SK-N-SH treated with all-trans-retinoic acid at 6 μM for 48 hours (cell line): Measurements from ENCODE around the gene VPS9D1.
"Not testable (repeated sequence)": the region's sequence is repeated elsewhere in the genome, so short reads cannot be mapped to it uniquely, and the experiment has no call there.

ENCODE experiments used
- ATAC-seq: fragments of 200-7000 bp; cut with Tn5 transposase; 3 replicates; pipeline ENCODE4 v1.9.1; 2020; ENCODE audit warnings: mild to moderate bottlenecking, moderate library complexity
- BACH2 ChIP-seq: fragments of 250-450 bp; sonication (Bioruptor Pico); IDR thresholded peaks from 2 replicates; pipeline ENCODE4 v1.9.0; 2021; ENCODE audit warnings: mild to moderate bottlenecking, borderline replicate concordance
- CSDC2 ChIP-seq: fragments of 250-450 bp; sonication (Bioruptor Pico); IDR thresholded peaks from 2 replicates; pipeline ENCODE4 v1.5.0; 2020; ENCODE audit warnings: mild to moderate bottlenecking, moderate library complexity
- ESRRG ChIP-seq: fragments of 250-450 bp; sonication (Bioruptor Pico); IDR thresholded peaks from 2 replicates; pipeline ENCODE4 v1.6.1; 2021; ENCODE audit warnings: mild to moderate bottlenecking
- PPARA ChIP-seq: fragments of 250-450 bp; sonication (Bioruptor Pico); IDR thresholded peaks from 2 replicates; pipeline ENCODE4 v1.5.0; 2020; ENCODE audit warnings: mild to moderate bottlenecking, borderline replicate concordance
- SNAI2 ChIP-seq: fragments of 250-450 bp; sonication (Bioruptor Pico); IDR thresholded peaks from 2 replicates; pipeline ENCODE4 v1.5.0; 2020; ENCODE audit warnings: mild to moderate bottlenecking, moderate library complexity
- TCF4 ChIP-seq: fragments of 250-450 bp; sonication (Bioruptor Pico); IDR thresholded peaks from 2 replicates; pipeline ENCODE4 v1.8.0; 2021; ENCODE audit warnings: mild to moderate bottlenecking, moderate library complexity, borderline replicate concordance
- TOX ChIP-seq: fragments of 250-450 bp; sonication (Bioruptor Pico); IDR thresholded peaks from 2 replicates; pipeline ENCODE4 v1.8.0; 2021; ENCODE audit warnings: mild to moderate bottlenecking, moderate library complexity, borderline replicate concordance
- ZC3H10 ChIP-seq: fragments of 250-450 bp; sonication (Bioruptor Pico); IDR thresholded peaks from 2 replicates; pipeline ENCODE4 v1.5.1; 2021; ENCODE audit warnings: mild to moderate bottlenecking, moderate library complexity
- ZFP3 ChIP-seq: fragments of 250-450 bp; sonication (Bioruptor Pico); IDR thresholded peaks from 2 replicates; pipeline ENCODE4 v1.5.0; 2020; ENCODE audit warnings: mild to moderate bottlenecking, moderate library complexity
- ZFP30 ChIP-seq: fragments of 450-650 bp; formaldehyde crosslinking; IDR thresholded peaks from 2 replicates; pipeline ENCODE4 v1.5.0; 2022; ENCODE audit warnings: mild to moderate bottlenecking, moderate library complexity
- ZNF565 ChIP-seq: fragments of 450-650 bp; formaldehyde crosslinking; conservative IDR thresholded peaks from 2 replicates; pipeline ENCODE4 v1.5.0; 2020; ENCODE audit warnings: low read depth, mild to moderate bottlenecking, moderate library complexity
- ZNF70 ChIP-seq: fragments of 450-650 bp; formaldehyde crosslinking; IDR thresholded peaks from 2 replicates; pipeline ENCODE4 v1.5.0; 2020; ENCODE audit warnings: mild to moderate bottlenecking, moderate library complexity
- ZNF8 ChIP-seq: fragments of 450-650 bp; formaldehyde crosslinking; IDR thresholded peaks from 2 replicates; pipeline ENCODE4 v1.5.0; 2020; ENCODE audit warnings: mild to moderate bottlenecking, moderate library complexity
- TF ChIP-seq, protein P1 (sequence below): fragments of 250-450 bp; sonication (Bioruptor Pico); IDR thresholded peaks from 2 replicates; pipeline ENCODE4 v1.8.0; 2020; ENCODE audit warnings: mild to moderate bottlenecking, moderate library complexity, borderline replicate concordance
- TF ChIP-seq, protein P2 (sequence below): fragments of 250-450 bp; sonication (Bioruptor Pico); IDR thresholded peaks from 2 replicates; pipeline ENCODE4 v1.5.1; 2020; ENCODE audit warnings: low read depth, mild to moderate bottlenecking, moderate library complexity
- TF ChIP-seq, protein P3 (sequence below): fragments of 250-450 bp; sonication (Bioruptor Pico); IDR thresholded peaks from 2 replicates; pipeline ENCODE4 v1.5.1; 2021; ENCODE audit warnings: mild to moderate bottlenecking, moderate library complexity
- TF ChIP-seq, protein P4 (sequence below): fragments of 250-450 bp; sonication (Bioruptor Pico); IDR thresholded peaks from 2 replicates; pipeline ENCODE4 v1.5.0; 2020; ENCODE audit warnings: mild to moderate bottlenecking, moderate library complexity

The VPS9D1 gene

DNA sequence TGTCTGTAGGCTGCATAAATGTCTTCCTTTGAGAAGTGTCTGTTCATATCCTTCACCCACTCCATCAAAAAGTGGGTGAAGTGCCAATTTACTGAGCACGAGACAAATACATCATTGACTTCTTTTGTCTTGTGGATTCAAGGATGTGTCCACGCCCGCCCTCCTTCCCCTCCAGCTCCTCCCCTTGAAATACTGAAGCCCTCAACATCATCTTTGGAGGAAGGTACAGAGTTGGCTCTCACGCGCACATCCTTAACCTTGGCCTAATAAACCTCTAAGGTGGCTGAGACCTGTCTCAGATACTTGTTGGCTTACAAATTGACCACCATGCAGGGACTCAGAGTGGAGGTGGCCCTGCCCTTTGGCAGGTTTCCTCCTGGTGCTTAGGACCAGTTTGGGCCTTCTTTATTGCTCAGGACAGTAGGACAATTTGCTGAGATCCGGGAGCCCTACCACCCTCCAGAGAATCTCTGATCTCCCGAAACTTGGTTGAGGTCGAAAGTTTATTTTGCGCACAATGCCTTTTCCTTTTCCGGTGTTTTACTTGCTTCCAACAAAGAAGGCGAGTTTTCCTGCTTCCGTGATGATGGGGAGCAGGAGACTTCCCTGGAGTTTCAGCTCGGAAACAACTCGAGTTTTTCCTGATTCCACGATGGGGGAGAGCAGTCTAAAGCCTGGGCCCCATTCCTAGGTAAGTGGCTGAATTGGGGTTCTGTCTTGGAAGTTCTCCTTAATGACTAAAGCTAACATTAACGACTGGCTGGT is 48.3 kb downstream of the VPS9D1 start (continued):
- TF ChIP-seq, protein P1, sequence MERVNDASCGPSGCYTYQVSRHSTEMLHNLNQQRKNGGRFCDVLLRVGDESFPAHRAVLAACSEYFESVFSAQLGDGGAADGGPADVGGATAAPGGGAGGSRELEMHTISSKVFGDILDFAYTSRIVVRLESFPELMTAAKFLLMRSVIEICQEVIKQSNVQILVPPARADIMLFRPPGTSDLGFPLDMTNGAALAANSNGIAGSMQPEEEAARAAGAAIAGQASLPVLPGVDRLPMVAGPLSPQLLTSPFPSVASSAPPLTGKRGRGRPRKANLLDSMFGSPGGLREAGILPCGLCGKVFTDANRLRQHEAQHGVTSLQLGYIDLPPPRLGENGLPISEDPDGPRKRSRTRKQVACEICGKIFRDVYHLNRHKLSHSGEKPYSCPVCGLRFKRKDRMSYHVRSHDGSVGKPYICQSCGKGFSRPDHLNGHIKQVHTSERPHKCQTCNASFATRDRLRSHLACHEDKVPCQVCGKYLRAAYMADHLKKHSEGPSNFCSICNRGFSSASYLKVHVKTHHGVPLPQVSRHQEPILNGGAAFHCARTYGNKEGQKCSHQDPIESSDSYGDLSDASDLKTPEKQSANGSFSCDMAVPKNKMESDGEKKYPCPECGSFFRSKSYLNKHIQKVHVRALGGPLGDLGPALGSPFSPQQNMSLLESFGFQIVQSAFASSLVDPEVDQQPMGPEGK (CRISPR knock-in tag): no peak
- no peak for TF ChIP-seq ZNF8 (CRISPR knock-in tag)
- no peak for TF ChIP-seq ZFP3 (CRISPR knock-in tag)
- TF ChIP-seq, all 23 proteins: peak for 0

DNA sequence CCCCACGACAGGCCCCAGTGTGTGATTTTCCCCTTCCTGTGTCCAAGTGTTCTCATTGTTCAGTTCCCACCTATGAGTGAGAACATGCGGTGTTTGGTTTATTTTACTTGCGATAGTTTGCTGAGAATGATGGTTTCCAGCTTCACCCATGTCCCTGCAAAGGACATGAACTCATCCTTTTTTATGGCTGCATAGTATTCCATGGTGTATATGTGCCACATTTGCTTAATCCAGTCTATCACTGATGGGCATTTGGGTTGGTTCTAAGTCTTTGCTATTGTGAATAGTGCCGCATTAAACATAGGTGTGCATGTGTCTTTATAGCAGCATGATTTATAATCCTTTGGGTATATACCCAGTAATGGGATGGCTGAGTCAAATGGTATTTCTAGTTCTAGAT is 49.1 kb downstream of the VPS9D1 start:
- not testable (repeated sequence) for ATAC-seq

DNA sequence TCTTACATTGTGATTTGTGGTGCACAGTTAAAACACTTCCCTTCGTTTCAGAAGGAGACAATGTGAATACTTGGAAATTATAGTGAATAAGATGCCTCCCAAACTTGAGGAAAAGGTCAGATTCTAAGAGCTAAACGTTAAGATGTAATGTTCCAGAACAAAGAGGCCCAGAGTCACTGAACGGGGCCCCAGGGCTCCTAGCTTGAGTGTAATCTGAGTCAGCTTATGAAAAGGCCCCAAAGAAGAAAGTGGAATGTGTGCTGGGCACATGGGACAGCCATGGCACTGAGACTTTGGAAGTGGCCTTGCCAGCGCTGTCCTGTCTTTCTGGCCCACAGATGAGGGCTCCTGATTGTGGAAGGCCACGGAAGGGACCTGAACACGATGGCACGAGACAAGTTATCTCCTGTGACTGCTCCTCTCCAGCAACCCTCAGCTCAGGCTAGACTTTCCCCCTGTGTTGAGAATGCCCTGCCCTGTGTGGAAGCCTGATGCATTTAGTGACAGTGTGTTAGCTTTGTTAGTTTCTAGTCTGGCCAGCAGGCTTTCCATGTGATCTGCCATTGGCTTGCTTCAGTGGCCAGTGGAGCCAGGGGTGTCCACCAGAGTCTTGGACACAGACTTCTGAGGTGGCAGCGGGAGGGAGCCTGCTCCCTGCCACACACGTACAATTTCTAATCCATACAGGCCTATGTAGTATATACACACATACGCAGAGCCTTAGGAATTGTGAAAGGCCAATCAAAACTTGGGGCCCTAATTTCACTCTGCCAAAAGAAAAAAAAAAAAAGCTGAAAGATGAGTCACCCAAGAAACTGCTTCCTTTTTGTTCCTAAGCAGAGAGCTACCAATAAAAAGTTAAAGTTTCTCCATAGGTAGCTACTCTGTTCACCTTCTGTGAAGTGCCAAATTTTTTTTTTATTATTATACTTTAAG is 49.9 kb downstream of the VPS9D1 start:
- peak; percentile 67 for ATAC-seq
- no peak for TF ChIP-seq TOX (CRISPR knock-in tag)
- TF ChIP-seq, all 23 proteins: peak for 0

DNA sequence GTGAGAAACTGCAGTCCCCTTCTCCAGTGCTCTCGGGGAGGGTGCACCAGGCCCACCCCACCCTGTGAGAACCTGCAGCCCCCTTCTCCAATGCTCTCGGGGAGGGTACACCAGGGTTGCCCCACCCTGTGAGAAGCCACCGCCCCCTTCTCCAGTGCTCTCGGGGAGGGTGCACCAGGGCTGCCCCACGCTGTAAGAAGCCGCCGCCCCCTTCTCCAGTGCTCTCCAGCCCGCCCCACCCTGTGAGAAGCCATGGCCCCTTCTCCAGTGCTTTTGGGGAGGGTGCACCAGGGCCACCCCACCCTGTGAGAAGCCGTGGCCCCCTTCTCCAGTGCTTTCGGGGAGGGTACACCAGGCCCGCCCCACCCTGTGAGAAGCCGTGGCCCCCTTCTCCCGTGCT is 50.9 kb downstream of the VPS9D1 start:
- no peak for TF ChIP-seq ESRRG
- TF ChIP-seq TCF4: no peak
- no peak for TF ChIP-seq ZNF70 (CRISPR knock-in tag)
- TF ChIP-seq, protein P2, sequence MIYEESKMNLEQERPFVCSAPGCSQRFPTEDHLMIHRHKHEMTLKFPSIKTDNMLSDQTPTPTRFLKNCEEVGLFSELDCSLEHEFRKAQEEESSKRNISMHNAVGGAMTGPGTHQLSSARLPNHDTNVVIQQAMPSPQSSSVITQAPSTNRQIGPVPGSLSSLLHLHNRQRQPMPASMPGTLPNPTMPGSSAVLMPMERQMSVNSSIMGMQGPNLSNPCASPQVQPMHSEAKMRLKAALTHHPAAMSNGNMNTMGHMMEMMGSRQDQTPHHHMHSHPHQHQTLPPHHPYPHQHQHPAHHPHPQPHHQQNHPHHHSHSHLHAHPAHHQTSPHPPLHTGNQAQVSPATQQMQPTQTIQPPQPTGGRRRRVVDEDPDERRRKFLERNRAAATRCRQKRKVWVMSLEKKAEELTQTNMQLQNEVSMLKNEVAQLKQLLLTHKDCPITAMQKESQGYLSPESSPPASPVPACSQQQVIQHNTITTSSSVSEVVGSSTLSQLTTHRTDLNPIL (CRISPR knock-in tag): no peak
- TF ChIP-seq, protein P3, sequence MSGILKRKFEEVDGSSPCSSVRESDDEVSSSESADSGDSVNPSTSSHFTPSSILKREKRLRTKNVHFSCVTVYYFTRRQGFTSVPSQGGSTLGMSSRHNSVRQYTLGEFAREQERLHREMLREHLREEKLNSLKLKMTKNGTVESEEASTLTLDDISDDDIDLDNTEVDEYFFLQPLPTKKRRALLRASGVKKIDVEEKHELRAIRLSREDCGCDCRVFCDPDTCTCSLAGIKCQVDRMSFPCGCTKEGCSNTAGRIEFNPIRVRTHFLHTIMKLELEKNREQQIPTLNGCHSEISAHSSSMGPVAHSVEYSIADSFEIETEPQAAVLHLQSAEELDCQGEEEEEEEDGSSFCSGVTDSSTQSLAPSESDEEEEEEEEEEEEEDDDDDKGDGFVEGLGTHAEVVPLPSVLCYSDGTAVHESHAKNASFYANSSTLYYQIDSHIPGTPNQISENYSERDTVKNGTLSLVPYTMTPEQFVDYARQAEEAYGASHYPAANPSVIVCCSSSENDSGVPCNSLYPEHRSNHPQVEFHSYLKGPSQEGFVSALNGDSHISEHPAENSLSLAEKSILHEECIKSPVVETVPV (CRISPR knock-in tag): no peak
- TF ChIP-seq, protein P4, sequence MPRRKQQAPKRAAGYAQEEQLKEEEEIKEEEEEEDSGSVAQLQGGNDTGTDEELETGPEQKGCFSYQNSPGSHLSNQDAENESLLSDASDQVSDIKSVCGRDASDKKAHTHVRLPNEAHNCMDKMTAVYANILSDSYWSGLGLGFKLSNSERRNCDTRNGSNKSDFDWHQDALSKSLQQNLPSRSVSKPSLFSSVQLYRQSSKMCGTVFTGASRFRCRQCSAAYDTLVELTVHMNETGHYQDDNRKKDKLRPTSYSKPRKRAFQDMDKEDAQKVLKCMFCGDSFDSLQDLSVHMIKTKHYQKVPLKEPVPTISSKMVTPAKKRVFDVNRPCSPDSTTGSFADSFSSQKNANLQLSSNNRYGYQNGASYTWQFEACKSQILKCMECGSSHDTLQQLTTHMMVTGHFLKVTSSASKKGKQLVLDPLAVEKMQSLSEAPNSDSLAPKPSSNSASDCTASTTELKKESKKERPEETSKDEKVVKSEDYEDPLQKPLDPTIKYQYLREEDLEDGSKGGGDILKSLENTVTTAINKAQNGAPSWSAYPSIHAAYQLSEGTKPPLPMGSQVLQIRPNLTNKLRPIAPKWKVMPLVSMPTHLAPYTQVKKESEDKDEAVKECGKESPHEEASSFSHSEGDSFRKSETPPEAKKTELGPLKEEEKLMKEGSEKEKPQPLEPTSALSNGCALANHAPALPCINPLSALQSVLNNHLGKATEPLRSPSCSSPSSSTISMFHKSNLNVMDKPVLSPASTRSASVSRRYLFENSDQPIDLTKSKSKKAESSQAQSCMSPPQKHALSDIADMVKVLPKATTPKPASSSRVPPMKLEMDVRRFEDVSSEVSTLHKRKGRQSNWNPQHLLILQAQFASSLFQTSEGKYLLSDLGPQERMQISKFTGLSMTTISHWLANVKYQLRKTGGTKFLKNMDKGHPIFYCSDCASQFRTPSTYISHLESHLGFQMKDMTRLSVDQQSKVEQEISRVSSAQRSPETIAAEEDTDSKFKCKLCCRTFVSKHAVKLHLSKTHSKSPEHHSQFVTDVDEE (CRISPR knock-in tag): no peak
- TF ChIP-seq ZFP3 (CRISPR knock-in tag): no peak
- TF ChIP-seq ZFP30: no peak
- TF ChIP-seq, protein P1 (CRISPR knock-in tag): no peak
- TF ChIP-seq PPARA: no peak
- no peak for ATAC-seq

DNA sequence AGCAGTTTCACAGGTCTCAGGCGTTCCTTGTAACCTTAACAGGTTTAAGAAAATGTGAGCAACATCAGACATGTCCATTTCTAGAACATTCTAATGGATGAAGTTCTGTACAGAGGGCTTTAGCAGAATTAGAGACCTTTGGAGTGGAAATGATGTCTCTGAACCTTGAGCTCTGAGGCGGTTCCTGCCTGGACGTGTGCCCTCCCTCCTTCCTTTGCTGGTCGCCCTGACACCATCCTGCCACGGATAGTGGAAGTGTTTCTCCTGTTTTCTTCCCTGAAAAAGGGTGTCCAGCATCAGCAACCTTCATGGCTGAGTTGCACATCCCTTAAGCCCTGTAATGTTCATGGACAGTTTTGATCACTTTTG is 51.9 kb downstream of the VPS9D1 start:
- ATAC-seq: no peak
- TF ChIP-seq, protein P1 (CRISPR knock-in tag): no peak
- TF ChIP-seq PPARA: no peak
- no peak for TF ChIP-seq TOX (CRISPR knock-in tag)
- no peak for TF ChIP-seq ZC3H10
- TF ChIP-seq ZFP30: no peak
- TF ChIP-seq, protein P4 (CRISPR knock-in tag): no peak
- TF ChIP-seq SNAI2: no peak
- no peak for TF ChIP-seq CSDC2
- no peak for TF ChIP-seq BACH2 (CRISPR knock-in tag)
- no peak for TF ChIP-seq ZNF565 (CRISPR knock-in tag)
